Activated naive CD4-positive, alpha-beta T cell treated with anti-CD3 and anti-CD28 coated beads for 36 hours (primary cell): ENCODE measurements around the gene WDR91. TPM values are rescaled to one million over a fixed set of nuclear protein-coding genes. Genes with fewer than 3 reads are reported as not detected.
"Not testable (repeated sequence)": the region's sequence is repeated elsewhere in the genome, so short reads cannot be mapped to it uniquely, and the experiment has no call there.

ENCODE experiments used
- CTCF ChIA-PET: fragments of 350-600 bp; sonication (Branson Sonifier 250); formaldehyde crosslinking; loops from one replicate; lab custom pipeline; 2021; ENCODE audit warnings: antibody characterized with exemption; lab: Charles Lee
- DNase-seq: peaks from one replicate; pipeline ENCODE4 v3.0.0-alpha.2; 2020
- H3K27ac Mint-ChIP-seq: one replicate; pipeline ENCODE4 v1.8.0; 2021; ENCODE audit warnings: mild to moderate bottlenecking, mixed read lengths
- H3K27me3 Mint-ChIP-seq: one replicate; pipeline ENCODE4 v1.8.0; 2021; ENCODE audit warnings: low read depth, mixed read lengths
- H3K36me3 Mint-ChIP-seq: one replicate; pipeline ENCODE4 v1.8.0; 2021; ENCODE audit warnings: low read depth, mixed read lengths
- H3K4me1 Mint-ChIP-seq: one replicate; pipeline ENCODE4 v1.8.0; 2021; ENCODE audit warnings: low read depth, mixed read lengths
- H3K4me3 Mint-ChIP-seq: one replicate; pipeline ENCODE4 v1.8.0; 2021; ENCODE audit warnings: mild to moderate bottlenecking, moderate library complexity, mixed read lengths
- H3K9me3 Mint-ChIP-seq: one replicate; pipeline ENCODE4 v1.8.0; 2021; ENCODE audit warnings: mixed read lengths
- intact Hi-C: fragments of 100-400 bp; cut with micrococcal nuclease; formaldehyde crosslinking; loops from one replicate; pipeline ENCODE4 v1.15.1; 2023
- total RNA-seq, 2 experiments: library from RNA; stranded (reverse); gene quantifications; one replicate each; pipeline ENCODE4 v1.2.3, GENCODE V29; 2021

Gene WDR91
- total RNA-seq, 2 experiments from 2014 or later, result 10.6 to 11.1 TPM

DNA sequence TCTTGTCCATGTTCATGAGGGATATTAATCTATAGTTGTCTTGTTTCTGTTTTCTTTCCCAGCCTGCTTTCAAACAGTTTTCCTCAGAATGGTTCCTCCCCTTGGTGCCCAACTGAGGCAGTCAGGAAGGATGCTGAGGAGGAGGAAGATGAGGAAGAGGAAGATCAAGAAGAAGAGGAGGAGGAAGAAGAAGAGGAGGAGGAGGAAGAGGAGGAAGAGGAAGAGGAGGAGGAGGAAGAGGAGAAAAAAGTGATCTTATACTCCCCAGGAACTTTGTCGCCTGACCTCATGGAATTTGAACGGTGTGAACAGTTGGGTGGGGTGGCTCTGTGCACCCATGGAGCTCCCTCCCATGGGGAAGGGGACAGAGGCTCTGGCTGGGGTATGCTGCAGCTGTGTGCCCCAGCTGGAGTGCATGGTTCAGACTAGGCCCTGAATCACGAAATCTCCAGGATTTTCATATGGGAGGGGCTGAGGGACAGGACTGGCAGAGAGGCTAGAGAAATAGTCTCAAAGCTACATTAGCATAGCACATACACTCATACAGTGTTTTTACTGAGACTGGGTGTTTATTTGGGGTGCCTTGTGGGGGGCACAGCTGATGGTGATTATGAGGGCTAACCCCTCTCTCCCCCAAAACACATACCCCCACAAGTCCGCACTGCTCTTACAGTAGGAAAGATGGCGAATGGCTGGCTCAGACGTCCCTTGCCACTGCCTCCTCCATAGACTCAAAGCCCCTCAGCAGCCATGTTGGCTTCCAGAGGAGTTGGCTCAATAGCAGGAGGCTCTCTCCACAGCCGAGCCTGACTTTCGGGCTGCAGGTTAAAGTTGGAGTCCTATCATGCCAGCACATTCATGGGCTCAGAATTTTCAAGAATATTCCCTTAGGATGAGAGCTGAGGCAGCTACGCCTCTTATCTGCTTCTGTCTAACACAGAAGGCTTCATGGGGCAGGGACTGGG, 34.2 kb upstream of the WDR91 start:
- no peaks in the 10 kb centered on the region for H3K9me3 Mint-ChIP-seq
- no peaks in the 10 kb centered on the region for H3K36me3 Mint-ChIP-seq
- CTCF ChIA-PET, result interaction anchor here (0.9 kb wide), 1 partner anchor 10 kb away, joined by 5 read pairs; no protein-coding TSS in a partner anchor
- intact Hi-C loops, result no loop called here
- no peak overlapping the region for H3K27ac Mint-ChIP-seq
- no peaks in the 10 kb centered on the region for H3K27me3 Mint-ChIP-seq
- no peak overlapping the region for H3K4me3 Mint-ChIP-seq
- no peaks in the 10 kb centered on the region for H3K4me1 Mint-ChIP-seq
- no peak for DNase-seq

- CTCF ChIA-PET, result no interaction called here
Observed at GRCh38 chr7:135242096-135242684, 30.9 kb upstream of the WDR91 start.

GRCh38 chr7:135240441-135240840, 29.1 kb upstream of the WDR91 start:
- Mint-ChIP-seq H3K36me3 (no peaks in the 10 kb centered on the region), H3K4me1 (peaks cover 4% of the 10 kb centered on the region), H3K27me3 (no peaks in the 10 kb centered on the region), H3K9me3 (no peaks in the 10 kb centered on the region), H3K4me3 (no peak overlapping the region), H3K27ac (no peak overlapping the region)
- CTCF ChIA-PET, result interaction anchor here (0.6 kb wide), 1 partner anchor 17 kb away, joined by 3 read pairs; no protein-coding TSS in a partner anchor
- intact Hi-C loops, result no loop called here
- DNase-seq, result no peak

More at GRCh38 chr7:135242096-135242684, 30.9 kb upstream of the WDR91 start:
- H3K9me3 Mint-ChIP-seq, result no peaks in the 10 kb centered on the region
- H3K4me1 Mint-ChIP-seq, result no peaks in the 10 kb centered on the region
- H3K36me3 Mint-ChIP-seq, result no peaks in the 10 kb centered on the region
- H3K4me3 Mint-ChIP-seq, result no peak overlapping the region
- no peaks in the 10 kb centered on the region for H3K27me3 Mint-ChIP-seq
- no peak overlapping the region for H3K27ac Mint-ChIP-seq
- no peak for DNase-seq
- intact Hi-C loops, result no loop called here

DNA sequence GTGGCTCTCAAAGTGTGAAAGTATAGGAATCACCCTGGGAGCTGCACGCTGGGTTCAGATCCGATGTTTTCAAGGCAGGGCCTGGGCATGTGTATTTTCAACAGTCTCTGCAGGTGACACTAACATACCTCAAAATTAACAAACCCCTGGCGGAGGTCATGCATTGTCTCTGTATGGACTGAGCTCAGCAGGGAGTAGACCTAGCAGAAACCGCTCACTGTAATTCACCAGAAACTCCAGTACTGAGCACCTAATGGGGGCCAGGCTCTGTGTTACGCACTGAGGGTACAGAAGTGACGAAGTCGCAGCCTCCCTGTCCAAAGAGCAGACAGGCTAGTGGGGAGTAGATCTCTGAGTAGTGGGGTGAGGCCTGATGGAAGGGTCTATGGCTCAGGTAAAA, 27.9 kb upstream of the WDR91 start:
- CTCF ChIA-PET, result interaction anchor here (0.7 kb wide), 1 partner anchor 146 kb away, joined by 3 read pairs; no protein-coding TSS in a partner anchor
- H3K9me3 Mint-ChIP-seq, result no peaks in the 10 kb centered on the region

DNA sequence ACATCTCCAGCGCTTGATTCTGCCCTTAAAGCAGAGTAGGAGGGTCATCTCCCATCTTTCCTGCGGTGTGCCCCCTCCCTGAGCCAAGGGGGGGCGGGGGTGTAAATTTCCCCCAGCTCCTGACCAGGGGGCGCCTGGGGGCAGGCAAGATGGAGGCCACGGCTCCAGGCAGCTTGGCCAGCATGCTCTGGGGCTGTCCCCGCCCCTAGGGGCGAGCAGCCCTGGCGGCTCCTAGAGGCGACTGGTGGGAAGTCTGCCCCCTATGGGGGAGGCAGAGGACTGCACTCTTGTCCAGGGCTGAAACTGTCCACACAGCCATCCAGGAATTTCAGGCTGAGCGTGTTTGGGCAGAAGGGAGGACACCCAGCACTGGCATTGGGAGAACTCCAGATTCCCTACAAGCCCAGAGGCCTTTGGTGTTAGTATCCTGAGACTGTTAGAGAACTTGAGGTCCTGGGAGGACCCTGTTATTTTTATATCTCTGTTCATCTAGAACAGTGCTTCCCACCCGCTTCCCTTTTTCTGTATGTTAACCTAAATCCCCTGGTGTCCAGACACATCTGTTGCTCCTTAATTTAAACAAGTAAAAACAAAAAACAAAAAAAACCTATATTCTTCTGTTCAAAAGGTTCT, 26.9 kb upstream of the WDR91 start:
- Mint-ChIP-seq H3K36me3 (no peaks in the 10 kb centered on the region), H3K27ac (no peak overlapping the region), H3K4me1 (peaks cover 4% of the 10 kb centered on the region), H3K27me3 (no peaks in the 10 kb centered on the region), H3K9me3 (no peaks in the 10 kb centered on the region), H3K4me3 (no peak overlapping the region)
- intact Hi-C loops, result no loop called here
- DNase-seq, result no peak
- CTCF ChIA-PET, result interaction anchor here (1.1 kb wide), 1 partner anchor 21 kb away, joined by 4 read pairs; no protein-coding TSS in a partner anchor

More for the DNA sequence above, 27.9 kb upstream of the WDR91 start:
- no peak for DNase-seq
- intact Hi-C loops, result no loop called here
- peaks cover 4% of the 10 kb centered on the region for H3K4me1 Mint-ChIP-seq
- H3K27me3 Mint-ChIP-seq, result no peaks in the 10 kb centered on the region
- no peak overlapping the region for H3K27ac Mint-ChIP-seq
- no peaks in the 10 kb centered on the region for H3K36me3 Mint-ChIP-seq
- no peak overlapping the region for H3K4me3 Mint-ChIP-seq

DNA sequence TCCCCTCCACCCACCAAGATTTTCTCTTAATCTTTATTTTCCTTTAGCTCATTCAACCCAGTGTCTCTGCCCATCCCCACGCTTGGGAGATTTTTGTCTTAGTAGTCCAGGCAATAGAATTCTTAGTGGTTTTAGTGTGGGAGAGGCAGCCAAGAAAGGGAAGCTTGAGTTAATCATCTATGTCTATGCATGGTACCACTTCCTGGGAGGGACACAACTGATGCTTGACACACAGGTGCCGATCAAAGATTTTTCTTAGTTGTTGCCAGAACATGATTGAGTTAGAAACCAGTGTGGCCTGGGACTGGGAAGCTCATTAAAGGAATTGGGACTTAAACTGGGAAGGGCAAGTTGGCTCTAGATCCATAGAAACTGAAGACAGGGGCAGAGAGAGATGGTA, 25.4 kb upstream of the WDR91 start:
- H3K36me3 Mint-ChIP-seq, result no peaks in the 10 kb centered on the region
- no peak overlapping the region for H3K4me3 Mint-ChIP-seq
- no peak for DNase-seq
- no peaks in the 10 kb centered on the region for H3K27me3 Mint-ChIP-seq
- no peaks in the 10 kb centered on the region for H3K9me3 Mint-ChIP-seq
- H3K4me1 Mint-ChIP-seq, result peaks cover 4% of the 10 kb centered on the region
- CTCF ChIA-PET, result interaction anchor here (1.0 to 1.8 kb wide), 4 partner anchors 11 to 38 kb away, joined by 3 to 5 read pairs (median 3); no protein-coding TSS in a partner anchor
- intact Hi-C loops, result no loop called here
- no peak overlapping the region for H3K27ac Mint-ChIP-seq

DNA sequence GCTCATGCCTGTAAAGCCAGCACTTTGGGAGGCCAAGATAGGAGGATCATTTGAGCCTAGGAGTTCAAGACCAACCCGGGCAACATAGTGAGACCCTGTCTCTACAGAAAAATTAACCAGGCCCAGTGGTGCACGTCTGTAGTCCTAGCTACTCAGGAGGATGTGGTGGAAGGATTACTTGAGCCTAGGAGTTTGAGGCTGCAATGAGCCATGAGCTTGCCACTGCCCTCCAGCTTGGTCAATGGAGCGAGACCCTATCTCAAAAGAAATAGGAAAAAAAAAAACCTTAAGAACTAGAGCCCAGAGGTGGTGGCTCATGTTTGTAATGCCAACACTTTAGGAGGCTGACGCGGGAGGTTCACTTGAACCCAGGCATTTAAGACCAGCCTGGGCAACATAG, 24.5 kb upstream of the WDR91 start:
- intact Hi-C loops, result no loop called here
- Mint-ChIP-seq H3K4me1 (peaks cover 4% of the 10 kb centered on the region), H3K36me3 (no peaks in the 10 kb centered on the region), H3K27ac (no peak overlapping the region), H3K9me3 (no peaks in the 10 kb centered on the region), H3K4me3 (no peak overlapping the region), H3K27me3 (no peaks in the 10 kb centered on the region)
- DNase-seq, result no peak
- CTCF ChIA-PET, result interaction anchor here (0.6 to 1.8 kb wide), 6 partner anchors 8 to 73 kb away, joined by 3 to 5 read pairs (median 4); no protein-coding TSS in a partner anchor

- no peaks in the 10 kb centered on the region for H3K36me3 Mint-ChIP-seq
- no peak for DNase-seq
- no peak overlapping the region for H3K27ac Mint-ChIP-seq
- intact Hi-C loops, result no loop called here
- H3K4me1 Mint-ChIP-seq, result peaks cover 4% of the 10 kb centered on the region
- no peak overlapping the region for H3K4me3 Mint-ChIP-seq
- no peaks in the 10 kb centered on the region for H3K27me3 Mint-ChIP-seq
- no peaks in the 10 kb centered on the region for H3K9me3 Mint-ChIP-seq
- CTCF ChIA-PET, result interaction anchor here (0.6 to 1.7 kb wide), 4 partner anchors 10 to 180 kb away, joined by 3 to 4 read pairs (median 4); no protein-coding TSS in a partner anchor
Observed at GRCh38 chr7:135234727-135235126, 23.4 kb upstream of the WDR91 start.

DNA sequence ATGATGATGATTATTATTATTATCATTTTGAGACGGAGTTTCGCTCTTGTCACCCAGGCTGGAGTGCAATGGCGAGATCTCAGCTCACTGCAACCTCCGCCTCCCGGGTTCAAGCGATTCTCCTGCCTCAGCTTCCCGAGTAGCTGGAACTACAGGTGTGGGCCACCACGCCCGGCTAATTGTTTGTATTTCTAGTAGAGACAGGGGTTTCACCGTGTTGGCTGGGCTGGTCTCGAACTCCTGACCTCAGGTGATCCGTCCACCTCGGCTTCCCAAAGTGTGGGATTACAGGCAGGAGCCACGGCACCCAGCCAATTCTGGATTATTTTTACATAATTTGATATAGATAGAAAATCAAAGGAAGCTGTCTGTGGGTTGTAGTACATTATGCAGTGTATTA, 22.8 kb upstream of the WDR91 start:
- H3K4me3 Mint-ChIP-seq, H3K27ac Mint-ChIP-seq, H3K4me1 Mint-ChIP-seq, H3K27me3 Mint-ChIP-seq, H3K36me3 Mint-ChIP-seq, H3K9me3 Mint-ChIP-seq, DNase-seq, intact Hi-C loops: not testable (repeated sequence)
- CTCF ChIA-PET, result interaction anchor here (1.0 to 1.7 kb wide), 2 partner anchors 10 to 13 kb away, joined by 4 read pairs; no protein-coding TSS in a partner anchor

DNA sequence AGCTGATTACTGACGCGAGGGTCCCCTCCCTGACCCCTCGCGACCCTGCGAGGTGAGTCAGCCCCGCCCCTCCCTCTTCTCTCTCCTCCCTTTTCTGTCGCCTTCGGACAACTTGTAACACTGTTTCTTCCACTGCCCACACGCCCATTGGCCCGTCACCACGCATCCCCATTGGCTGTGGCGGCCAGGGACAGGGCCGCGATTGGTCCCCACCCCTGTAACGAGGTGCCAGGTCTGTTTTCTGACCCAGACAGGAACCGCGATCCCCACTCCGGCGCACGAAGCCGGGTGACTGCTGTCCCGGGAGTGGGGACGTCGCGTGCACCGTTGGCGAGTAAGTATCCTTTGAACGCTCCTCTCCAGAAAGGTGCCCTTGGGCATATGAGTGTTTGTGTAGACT, 22.2 kb upstream of the WDR91 start, which contains the start of gene STRA8:
Gene STRA8 (plus strand): TSS at position 269 of the 400 bp plus-strand sequence. CDS start 6,687 bp downstream, outside the sequence.
- CTCF ChIA-PET, result no interaction called here
- Mint-ChIP-seq H3K4me1 (peaks cover 4% of the 10 kb centered on the region), H3K4me3 (no peak within 1 kb of the TSS), H3K36me3 (no peaks in the 10 kb centered on the region), H3K27me3 (no peaks in the 10 kb centered on the region), H3K9me3 (no peaks in the 10 kb centered on the region), H3K27ac (no peak within 1 kb of the TSS)
- DNase-seq, result no peak
- intact Hi-C loops, result no loop called here

DNA sequence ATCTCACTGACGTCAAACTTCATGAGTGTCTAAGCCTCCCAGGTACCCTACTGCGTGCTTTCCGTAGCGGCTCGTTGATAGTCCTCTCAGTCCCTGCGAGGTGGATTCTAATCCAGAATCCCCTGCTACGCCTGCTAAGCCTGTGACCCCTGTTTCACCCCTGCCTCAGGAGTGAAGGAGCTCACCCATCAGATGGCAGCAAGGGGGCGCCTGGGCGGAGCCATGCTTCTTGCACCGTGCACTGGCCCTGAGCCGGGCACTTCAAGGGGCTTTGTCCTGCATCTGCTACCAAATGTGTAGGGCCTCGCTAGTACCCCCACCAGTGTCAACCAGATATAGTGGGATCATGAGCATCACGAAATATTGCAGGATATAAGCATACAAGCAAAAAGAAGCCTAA, 21.4 kb upstream of the WDR91 start:
- H3K36me3 Mint-ChIP-seq, result no peaks in the 10 kb centered on the region
- H3K4me1 Mint-ChIP-seq, result peaks cover 4% of the 10 kb centered on the region
- CTCF ChIA-PET, result no interaction called here
- DNase-seq, result no peak
- H3K4me3 Mint-ChIP-seq, result no peak overlapping the region
- intact Hi-C loops, result no loop called here
- no peak overlapping the region for H3K27ac Mint-ChIP-seq
- no peaks in the 10 kb centered on the region for H3K27me3 Mint-ChIP-seq
- H3K9me3 Mint-ChIP-seq, result no peaks in the 10 kb centered on the region

DNA sequence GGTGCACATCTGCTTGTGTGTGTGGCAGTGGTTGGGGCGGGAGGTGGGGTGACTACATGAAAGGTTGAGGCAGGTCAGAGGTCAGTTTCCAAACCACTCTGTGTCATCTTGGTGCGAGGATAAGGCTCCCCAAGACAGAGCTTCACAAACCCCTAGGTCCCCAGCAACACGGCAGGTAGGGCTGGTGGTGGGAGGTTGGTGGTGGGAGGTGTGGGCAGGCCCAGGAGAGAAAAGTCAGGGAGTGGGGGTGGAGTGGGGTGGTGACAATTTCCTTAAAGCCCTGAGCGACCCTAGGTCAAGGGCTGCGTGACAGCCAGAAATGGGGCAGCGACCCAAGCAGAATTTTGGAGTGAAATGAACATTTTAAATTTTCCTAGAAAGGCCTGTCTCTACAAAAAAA, 20.8 kb upstream of the WDR91 start:
- Mint-ChIP-seq H3K4me3 (no peak overlapping the region), H3K4me1 (peaks cover 4% of the 10 kb centered on the region), H3K9me3 (no peaks in the 10 kb centered on the region), H3K27me3 (no peaks in the 10 kb centered on the region), H3K36me3 (no peaks in the 10 kb centered on the region), H3K27ac (no peak overlapping the region)
- CTCF ChIA-PET, result no interaction called here
- DNase-seq, result no peak
- intact Hi-C loops, result no loop called here
